ENCODE measurements around the gene TMEM171. TPM values are rescaled to one million over a fixed set of nuclear protein-coding genes. Genes with fewer than 3 reads are reported as not detected.

TMEM171 gene
- total RNA-seq, 1 donor from 2014 or later = not detected

DNA sequence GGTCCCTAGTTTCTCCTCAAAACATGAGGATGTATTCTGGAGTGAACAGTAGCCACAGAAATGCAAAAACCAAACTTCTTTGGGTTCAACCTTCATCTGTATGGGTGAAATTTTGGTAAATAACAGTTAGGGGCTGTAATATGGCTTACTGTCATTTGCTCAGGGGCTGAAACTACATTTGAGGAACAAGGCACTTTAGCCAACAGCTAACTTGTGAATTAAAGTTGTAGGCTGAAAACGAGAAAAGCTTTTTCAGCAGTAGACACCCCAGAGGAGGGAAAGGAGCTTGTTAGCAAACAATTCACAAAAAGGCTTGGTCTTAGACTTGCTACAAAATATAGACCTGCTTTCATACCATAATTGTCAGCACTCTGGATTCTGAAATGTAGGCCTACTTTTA lies 6.6 kb downstream of the TMEM171 start:
- intact Hi-C loops (cut with DNase I) = no loop called here
- no peak for ATAC-seq
- no peaks in the 10 kb centered on the region for H3K9me3 ChIP-seq
- TF ChIP-seq, protein P1, sequence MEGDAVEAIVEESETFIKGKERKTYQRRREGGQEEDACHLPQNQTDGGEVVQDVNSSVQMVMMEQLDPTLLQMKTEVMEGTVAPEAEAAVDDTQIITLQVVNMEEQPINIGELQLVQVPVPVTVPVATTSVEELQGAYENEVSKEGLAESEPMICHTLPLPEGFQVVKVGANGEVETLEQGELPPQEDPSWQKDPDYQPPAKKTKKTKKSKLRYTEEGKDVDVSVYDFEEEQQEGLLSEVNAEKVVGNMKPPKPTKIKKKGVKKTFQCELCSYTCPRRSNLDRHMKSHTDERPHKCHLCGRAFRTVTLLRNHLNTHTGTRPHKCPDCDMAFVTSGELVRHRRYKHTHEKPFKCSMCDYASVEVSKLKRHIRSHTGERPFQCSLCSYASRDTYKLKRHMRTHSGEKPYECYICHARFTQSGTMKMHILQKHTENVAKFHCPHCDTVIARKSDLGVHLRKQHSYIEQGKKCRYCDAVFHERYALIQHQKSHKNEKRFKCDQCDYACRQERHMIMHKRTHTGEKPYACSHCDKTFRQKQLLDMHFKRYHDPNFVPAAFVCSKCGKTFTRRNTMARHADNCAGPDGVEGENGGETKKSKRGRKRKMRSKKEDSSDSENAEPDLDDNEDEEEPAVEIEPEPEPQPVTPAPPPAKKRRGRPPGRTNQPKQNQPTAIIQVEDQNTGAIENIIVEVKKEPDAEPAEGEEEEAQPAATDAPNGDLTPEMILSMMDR (IDR thresholded peaks at IDR 0.05) = no peak
- H3K27me3 ChIP-seq (ENCODE audit: low read depth) = peaks cover 13% of the 10 kb centered on the region
- H3K27ac ChIP-seq = no peak overlapping the region
- no peak overlapping the region for H3K4me3 ChIP-seq
- DNase-seq = no peak
- no peaks in the 10 kb centered on the region for H3K36me3 ChIP-seq
- H3K4me1 ChIP-seq = peaks cover 4% of the 10 kb centered on the region

DNA sequence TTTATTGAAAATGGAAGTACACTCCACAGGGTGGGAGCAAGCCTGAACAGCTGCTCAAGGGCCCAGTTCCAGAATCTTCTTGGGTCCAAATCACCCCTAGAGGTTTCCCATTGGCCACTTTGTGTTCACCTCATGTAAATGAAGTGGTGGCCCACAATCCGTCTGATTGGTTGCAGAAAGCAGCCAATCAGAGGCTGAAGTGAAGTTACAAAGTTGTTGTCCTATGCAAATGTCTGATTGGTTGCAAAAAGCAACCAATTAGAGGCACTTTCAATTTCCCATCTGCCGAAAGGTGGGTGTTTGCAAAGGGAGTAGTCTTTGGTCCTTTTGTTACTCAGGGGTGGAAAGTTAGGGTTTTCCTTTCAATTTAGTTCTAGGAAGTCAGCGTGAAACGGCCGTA lies 8.8 kb downstream of the TMEM171 start:
- H3K4me3 ChIP-seq = no peak overlapping the region
- ATAC-seq = no peak
- H3K27me3 ChIP-seq (ENCODE audit: low read depth) = peaks cover under 1% of the 10 kb centered on the region
- TF ChIP-seq, protein P1 (IDR thresholded peaks at IDR 0.05) = no peak
- intact Hi-C loops (cut with DNase I) = no loop called here
- H3K4me1 ChIP-seq = no peaks in the 10 kb centered on the region
- H3K36me3 ChIP-seq = no peaks in the 10 kb centered on the region
- no peak for DNase-seq
- no peak overlapping the region for H3K27ac ChIP-seq
- H3K9me3 ChIP-seq = no peaks in the 10 kb centered on the region

DNA sequence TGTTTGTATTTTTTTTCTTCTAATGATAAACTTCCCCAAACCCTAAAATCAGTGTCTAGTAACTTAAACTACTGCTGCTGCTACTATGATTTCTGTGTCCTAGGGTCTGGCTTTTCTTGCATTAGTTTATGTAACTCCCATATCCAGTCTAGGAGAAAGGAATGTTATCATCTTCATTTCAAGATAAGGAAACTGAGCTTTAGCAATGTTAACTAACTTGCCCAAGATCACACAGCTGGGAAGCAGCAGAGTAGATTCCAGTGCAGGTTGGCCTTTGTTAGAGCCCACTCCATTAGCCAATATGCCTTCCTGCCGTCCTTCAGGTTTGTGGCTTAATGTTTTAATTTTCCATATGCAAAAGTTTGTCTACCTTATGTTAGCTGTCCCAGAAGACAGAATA lies 10.4 kb downstream of the TMEM171 start:
- no peak for ATAC-seq
- intact Hi-C loops (cut with DNase I) = no loop called here

DNA sequence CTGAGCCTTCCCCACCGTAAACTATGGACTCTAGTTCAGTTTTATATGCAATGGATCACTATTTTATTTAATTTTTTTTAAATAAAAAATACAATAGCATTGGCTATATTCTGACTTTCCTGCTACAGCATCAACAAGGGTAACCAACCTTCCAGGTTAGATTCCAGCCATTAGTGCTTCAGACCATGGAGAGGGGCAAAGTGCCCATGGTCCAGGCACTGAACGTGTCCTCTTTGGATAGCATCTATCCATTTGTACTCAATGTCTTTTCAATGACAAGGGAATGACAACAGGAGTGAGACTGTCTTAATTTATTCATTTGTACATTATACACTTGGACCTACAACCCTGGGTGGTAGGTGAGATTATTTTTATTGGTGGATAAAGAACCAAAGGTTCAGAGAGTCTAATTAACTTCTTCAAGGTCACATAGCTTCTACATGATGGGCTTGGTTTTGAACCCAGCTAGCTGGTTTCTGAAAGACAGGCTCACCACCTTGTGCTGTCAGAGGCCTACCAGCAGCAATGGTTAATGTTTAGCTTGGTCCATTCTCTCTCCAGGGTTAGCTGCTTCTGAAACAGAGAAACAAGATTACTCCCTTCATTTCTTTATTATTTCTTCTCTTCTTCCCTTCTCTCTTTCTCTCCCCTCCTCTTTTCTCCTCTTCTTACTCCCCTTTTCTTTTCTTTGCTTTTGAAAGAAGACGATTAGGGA lies 11.5 kb downstream of the TMEM171 start:
- Histone ChIP-seq H3K4me1 (no peaks in the 10 kb centered on the region), H3K27me3 (ENCODE audit: low read depth) (peaks cover 9% of the 10 kb centered on the region), H3K36me3 (no peaks in the 10 kb centered on the region), H3K4me3 (no peak overlapping the region), H3K9me3 (no peaks in the 10 kb centered on the region), H3K27ac (no peak overlapping the region)
- intact Hi-C loops (cut with DNase I) = no loop called here
- ATAC-seq (no peak), DNase-seq (no peak)
- TF ChIP-seq, protein P1 (IDR thresholded peaks at IDR 0.05) = no peak

More for the DNA sequence above, 10.4 kb downstream of the TMEM171 start:
- Histone ChIP-seq H3K36me3 (no peaks in the 10 kb centered on the region), H3K4me3 (no peak overlapping the region), H3K4me1 (no peaks in the 10 kb centered on the region), H3K9me3 (no peaks in the 10 kb centered on the region), H3K27me3 (ENCODE audit: low read depth) (peaks cover under 1% of the 10 kb centered on the region), H3K27ac (no peak overlapping the region)
- TF ChIP-seq, protein P1 (IDR thresholded peaks at IDR 0.05) = no peak
- no peak for DNase-seq

DNA sequence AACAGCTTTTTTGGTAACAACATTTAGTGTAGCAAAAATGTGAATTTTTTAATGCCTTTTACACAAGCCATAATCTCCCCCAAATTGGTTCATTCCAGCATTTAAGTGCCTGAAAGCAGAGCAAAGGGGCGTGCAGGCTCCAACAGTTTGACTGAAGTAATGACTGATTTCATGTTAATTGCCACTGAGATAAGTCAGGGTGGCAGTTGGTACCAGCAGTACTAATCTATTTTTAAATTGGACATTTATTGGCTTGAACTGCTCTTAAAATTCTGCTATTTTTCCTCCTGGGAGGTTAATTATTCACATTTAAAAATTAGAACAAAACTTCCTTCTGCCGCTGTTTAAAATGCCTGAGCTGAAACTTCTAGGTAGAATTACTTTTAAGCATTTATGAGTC lies 12.4 kb downstream of the TMEM171 start:
- intact Hi-C loops (cut with DNase I) = no loop called here
- DNase-seq = no peak
- Histone ChIP-seq H3K4me3 (no peak overlapping the region), H3K9me3 (no peaks in the 10 kb centered on the region), H3K27ac (no peak overlapping the region), H3K36me3 (no peaks in the 10 kb centered on the region), H3K4me1 (no peaks in the 10 kb centered on the region), H3K27me3 (ENCODE audit: low read depth) (peaks cover 11% of the 10 kb centered on the region)
- TF ChIP-seq, protein P1 (IDR thresholded peaks at IDR 0.05) = no peak
- ATAC-seq = no peak
